Myocyte (in vitro differentiated cells): ENCODE data around the gene SAMD11. TPM values are rescaled to one million over a fixed set of nuclear protein-coding genes. Genes with fewer than 3 reads are reported as not detected.
"Not testable (repeated sequence)": the region's sequence is repeated elsewhere in the genome, so short reads cannot be mapped to it uniquely, and the experiment has no call there.

ENCODE experiments used
- DNase-seq: peaks from one replicate; pipeline ENCODE4 v3.0.0-alpha.2; 2012; ENCODE audit warnings: low read depth
- total RNA-seq: library from RNA; depleted of rRNA; stranded (reverse); fragments of >200 nt; gene quantifications from 2 replicates; pipeline ENCODE4 v1.2.3, GENCODE V29; 2014

Gene SAMD11
- total RNA-seq, 1 donor from 2014 or later: 0.86 TPM

DNA sequence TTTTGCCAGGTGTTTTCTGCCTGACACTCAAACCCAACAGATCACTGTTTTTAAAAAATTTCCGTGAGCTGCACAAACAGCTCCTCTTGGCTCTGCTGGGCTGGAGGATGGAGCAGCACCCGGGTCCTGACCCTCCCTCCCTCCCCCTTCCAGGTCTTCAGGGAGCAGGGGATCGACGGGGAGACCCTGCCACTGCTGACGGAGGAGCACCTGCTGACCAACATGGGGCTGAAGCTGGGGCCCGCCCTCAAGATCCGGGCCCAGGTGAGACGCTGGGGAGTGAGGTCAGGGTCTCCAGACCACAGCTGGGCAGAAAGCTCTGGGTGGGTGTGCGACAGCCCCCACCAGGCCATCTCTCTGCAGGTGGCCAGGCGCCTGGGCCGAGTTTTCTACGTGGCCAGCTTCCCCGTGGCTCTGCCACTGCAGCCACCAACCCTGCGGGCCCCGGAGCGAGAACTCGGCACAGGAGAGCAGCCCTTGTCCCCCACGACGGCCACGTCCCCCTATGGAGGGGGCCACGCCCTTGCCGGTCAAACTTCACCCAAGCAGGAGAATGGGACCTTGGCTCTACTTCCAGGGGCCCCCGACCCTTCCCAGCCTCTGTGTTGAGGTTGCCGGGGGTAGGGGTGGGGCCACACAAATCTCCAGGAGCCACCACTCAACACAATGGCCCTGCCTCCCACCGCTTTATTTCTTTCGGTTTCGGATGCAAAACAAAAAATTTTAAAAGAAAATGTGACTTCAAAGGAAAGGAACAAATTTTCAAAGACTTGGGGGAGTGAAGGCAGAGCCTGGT is 20.0 kb downstream of the SAMD11 start:
- no peak for DNase-seq

GRCh38 chr1:944341-945325 is 20.9 kb downstream of the SAMD11 start:
- DNase-seq: no peak

DNA sequence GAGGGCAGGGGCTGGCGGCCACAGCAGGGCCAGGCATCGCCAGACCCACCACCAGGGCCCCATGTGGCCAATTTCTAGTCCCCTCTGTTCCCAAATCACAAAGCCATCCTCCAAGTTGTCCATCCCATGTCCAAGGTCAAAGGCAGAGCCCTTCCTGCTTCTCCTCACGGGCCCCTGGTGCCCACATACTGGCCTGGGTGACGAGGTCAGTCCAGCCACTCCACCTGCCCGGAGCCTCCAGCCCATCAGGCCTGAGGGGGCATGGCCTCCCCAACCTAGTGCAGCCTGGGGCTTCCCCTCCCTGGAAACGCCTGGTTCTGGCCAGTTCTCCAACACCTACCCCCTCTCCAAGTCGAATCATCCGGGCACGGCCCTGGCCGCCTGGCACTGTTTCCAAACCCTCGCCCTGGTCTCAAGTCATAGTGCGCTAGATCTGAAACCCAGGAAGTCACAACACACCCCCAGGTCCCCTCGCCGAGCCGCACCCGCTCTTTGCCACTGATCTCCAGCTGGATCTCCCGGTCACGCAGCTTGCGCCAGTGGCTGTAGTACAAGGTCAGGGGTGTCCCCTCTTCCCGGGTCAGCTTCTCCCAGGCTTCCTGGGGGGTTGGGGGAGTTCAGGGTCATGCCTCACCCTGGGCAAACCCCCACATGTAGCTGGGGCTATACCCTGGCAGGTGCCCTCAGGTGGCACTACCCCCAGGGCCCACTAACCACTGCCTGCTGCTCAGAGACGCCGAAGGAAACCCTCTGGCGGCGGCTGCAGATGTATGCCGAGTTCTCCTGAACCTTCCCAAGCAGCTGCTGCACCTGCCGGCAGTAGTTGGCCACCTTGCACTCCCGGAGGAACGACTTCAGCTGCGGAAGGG is 22.2 kb downstream of the SAMD11 start:
- DNase-seq: no peak

- DNase-seq: not testable (repeated sequence)
Observed at GRCh38 chr1:946811-947210, 23.1 kb downstream of the SAMD11 start.

GRCh38 chr1:947958-948357 is 24.2 kb downstream of the SAMD11 start:
- no peak for DNase-seq

- DNase-seq: no peak
Observed at GRCh38 chr1:950268-950667, 26.5 kb downstream of the SAMD11 start.

DNA sequence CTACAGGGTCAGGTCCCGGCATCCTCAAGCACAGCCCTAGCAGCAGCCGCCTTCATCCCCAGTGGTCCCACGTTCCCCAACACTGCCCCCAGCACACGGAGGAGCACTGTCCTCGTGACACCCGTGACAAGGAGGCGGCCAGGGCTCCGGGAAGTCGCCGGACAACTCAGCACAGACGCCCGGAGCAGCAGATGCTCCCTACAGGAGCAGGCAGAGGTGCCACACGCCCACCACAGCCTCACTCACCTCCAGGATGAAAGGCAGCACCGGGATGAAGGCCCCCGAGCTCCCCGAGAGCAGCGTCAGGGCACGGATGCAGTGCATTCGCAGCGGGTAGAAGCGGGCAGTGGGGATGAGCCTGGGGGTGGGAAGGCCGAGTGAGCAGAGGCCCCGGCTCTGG is 27.2 kb downstream of the SAMD11 start:
- no peak for DNase-seq

DNA sequence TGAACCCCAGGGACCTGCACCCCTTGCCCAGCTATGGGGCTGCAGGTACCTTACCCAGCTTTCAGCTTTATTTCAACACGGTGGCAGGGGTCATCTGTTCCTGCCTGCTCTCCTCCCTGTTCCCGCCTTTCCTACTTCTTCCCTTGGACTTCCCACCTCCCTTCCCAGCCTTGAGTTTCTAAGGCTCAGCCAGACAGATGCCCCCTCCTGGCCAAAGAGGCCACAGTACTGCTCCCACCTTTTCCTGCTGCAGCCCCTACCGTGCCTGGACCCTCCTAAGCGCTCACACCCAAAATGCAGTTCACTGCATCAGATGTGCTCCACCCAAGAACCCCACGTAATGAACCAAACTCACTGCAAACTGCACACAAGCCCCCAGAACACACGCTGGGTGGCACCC is 27.6 kb downstream of the SAMD11 start:
- DNase-seq: no peak

GRCh38 chr1:952201-952600 is 28.5 kb downstream of the SAMD11 start:
- DNase-seq: no peak

GRCh38 chr1:952603-953002 is 28.9 kb downstream of the SAMD11 start:
- DNase-seq: no peak

DNA sequence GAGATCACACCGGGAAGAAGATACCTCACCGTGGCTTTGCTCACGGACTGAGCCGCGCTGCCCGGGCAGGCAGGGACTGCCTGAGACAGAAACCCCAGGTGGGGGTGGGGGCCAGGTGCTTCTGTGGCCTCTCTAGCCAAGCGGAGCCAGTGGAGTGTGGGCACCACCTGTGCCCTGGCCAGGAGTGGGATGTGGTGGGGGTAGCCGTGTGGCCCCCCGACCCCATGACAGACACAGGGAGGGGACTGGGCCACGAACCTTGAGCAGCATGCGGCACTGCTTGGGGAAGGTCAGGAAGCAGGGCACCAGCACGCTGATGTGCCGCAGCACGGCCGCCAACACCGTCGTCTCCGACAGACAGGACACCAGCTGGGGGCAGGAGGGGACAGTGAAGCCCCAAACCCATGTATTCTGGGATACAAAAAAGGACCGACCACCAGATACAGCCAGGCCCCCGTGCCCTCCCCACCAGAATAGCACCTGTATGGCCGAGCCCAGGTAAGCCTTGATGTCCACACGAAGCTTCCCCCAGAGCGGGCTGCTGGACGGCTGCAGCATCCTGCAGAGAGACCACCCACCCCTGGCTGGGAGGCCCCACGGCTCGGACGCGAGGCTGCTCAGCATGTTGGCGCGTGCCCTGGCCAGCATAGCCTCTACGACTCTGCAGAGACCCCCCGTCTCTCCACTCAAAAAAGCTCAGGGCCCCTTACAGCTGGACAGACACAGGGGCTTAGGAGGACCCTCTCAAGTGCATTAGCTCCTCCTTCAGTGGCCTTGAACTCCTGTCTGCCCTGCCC is 30.0 kb downstream of the SAMD11 start:
- no peak for DNase-seq

DNA sequence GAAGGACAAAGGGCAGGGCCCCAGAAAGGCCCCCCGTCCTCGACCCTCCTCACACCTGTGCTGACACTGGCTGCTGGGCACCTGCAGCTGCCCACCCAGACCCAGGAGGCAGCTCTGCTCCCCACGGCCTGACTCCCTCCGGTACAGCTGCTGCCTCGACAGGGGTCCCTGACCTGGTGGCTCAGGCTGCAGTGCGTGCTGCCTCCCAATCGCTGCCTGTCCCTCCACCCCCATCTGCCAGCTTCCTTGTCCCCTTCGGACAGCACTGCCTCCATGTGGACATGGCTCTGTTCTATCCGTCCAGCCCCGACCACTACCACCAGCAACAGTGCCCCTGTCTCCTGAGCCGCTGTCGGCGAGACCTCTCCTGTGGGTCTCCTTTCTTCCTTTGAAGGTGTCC is 31.2 kb downstream of the SAMD11 start:
- DNase-seq: no peak

DNA sequence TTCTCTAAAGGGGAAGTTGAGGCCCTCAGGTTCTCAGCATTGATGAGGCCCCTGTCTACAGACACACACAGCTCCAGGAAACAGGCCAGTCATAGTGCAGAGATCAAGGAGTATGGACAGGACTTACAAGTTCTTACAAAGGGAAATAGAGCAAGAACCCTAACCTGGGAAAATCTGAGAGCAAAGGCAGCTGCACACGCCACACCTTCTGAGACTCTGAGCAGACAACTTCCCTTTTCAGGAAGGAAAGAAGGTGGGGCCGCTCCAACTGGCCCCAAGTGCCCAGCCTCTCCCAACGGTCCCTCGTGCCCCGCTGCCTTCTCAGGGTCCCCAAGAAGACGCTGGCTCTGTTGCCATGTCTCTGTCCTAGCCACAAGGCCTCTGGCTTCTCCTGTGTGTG is 31.8 kb downstream of the SAMD11 start:
- no peak for DNase-seq

- DNase-seq: no peak
Observed at GRCh38 chr1:956636-957035, 32.9 kb downstream of the SAMD11 start.

DNA sequence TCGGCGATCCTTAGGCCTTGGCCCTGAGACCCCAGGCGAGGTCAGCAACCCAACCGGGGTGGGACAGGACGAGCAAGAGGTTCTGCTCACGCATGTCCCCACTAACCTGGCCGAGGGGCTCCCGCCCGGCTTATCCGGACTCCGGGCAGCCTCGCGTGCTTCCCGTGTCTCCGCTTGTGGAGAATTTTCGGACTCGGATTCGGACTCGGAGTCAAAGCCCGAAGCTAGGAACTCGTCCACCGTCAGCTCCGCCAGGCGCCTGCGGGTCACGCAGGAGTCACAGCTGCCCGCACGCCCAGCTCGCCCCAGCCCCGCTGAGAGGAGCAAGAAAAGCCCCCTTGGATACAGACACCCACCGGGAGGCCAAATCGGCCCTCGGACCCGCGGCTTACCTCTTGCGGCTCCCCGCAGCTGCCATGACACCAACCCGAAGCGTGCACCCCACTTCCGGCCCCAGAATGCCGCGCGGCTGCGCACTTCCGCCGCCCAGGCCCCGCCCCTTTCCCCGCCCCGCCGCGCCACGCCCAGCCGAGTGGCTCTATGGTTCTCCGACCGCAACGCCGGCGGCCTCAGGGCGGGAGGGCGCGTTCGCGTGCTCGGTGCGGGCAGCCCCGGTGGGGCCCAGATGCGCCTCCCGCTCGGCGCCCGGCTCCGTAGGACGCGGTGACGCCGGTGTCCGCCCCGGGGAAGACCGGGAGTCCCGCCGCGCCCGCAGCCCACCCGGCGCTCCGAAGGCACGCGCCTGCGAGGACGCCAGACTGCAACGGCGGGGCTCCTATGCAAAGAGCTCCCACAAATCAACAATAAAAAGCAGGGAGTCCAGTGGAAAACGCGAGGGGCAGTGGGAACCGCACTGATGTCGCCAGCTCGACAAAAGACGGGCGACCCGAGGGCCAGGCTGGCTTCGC is 35.4 kb downstream of the SAMD11 start, which contains the start of gene NOC2L:
Gene NOC2L, minus strand, starts transcription at position 434 of the 908 bp plus-strand sequence. Its CDS starts 16 bp downstream, at position 418.
- peak; percentile 90 for DNase-seq

- no peak for DNase-seq
Observed at GRCh38 chr1:959731-960362, 36.1 kb downstream of the SAMD11 start.

DNA sequence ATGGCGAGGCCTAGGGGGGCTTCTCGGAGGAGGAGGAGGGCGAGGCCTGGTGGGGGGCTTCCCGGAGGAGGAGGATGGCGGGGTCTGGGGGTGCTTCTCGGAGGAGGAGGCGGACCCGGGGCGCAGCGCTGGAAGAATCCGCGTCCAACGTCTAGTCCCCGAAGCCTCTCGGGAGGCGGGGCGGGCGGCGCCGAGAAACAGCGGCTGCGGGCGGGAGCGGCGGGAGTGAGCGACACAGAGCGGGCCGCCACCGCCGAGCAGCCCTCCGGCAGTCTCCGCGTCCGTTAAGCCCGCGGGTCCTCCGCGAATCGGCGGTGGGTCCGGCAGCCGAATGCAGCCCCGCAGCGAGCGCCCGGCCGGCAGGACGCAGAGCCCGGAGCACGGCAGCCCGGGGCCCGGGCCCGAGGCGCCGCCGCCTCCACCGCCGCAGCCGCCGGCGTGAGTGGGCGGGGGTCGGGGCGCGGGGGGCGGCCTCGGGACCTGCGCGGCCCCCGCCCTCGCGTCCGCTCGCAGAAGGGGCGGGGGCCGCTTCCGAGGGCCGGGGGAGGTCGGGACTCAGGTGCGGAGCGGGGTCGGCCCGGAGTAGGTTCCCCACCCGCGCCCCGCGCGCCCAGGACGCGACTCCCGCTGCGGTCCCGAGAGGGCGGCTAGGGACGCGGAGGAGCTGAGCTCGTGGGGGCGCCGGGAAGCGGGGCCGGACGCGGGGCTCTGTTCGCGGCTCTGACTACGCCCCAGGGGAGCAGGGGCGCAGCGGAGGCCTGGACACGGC is 36.8 kb downstream of the SAMD11 start, which contains the start of gene KLHL17:
Gene KLHL17, plus strand, starts transcription at position 222 of the 769 bp plus-strand sequence. Its CDS starts 110 bp downstream, at position 332.
- DNase-seq: peak; percentile 77
